Panc1 (cell line): ENCODE data around the gene AGER. TPM values are rescaled to one million over a fixed set of nuclear protein-coding genes. Genes with fewer than 3 reads are reported as not detected.

Experiments
- ATAC-seq: fragments of 200-7000 bp; cut with Tn5 transposase; 2 replicates; pipeline ENCODE4 v1.9.1; 2020; ENCODE audit warnings: mild to moderate bottlenecking, moderate library complexity
- BruUV-seq: library from RNA; stranded (reverse); fragments of 400-500 nt; replicated peaks from 2 replicates; lab custom pipeline; 2021; lab: Mats Ljungman, UMichigan
- CTCF ChIA-PET: fragments of 300-600 bp; sonication (Branson Sonifier 250); formaldehyde crosslinking; loops from one replicate; lab custom pipeline; 2022; ENCODE audit warnings: antibody characterized with exemption; lab: Charles Lee
- POLR2A ChIA-PET: fragments of 300-600 bp; sonication (Branson Sonifier 250); formaldehyde crosslinking; loops from one replicate; lab custom pipeline; 2022; ENCODE audit warnings: antibody characterized with exemption; lab: Charles Lee
- DNase-seq: peaks from one replicate; pipeline ENCODE4 v3.0.0-alpha.2; 2010; ENCODE audit warnings: low read depth, low spot score
- H3K27ac ChIP-seq: 2 replicates; pipeline ENCODE4 v1.5.1; 2011; ENCODE audit warnings: mild to moderate bottlenecking, low read length, inconsistent platforms
- H3K27me3 ChIP-seq: fragments of 200-500 bp; sonication (Bioruptor generic); 2 replicates; pipeline ENCODE4 v1.6.0; 2014; ENCODE audit warnings: low read length, inconsistent platforms; ENCODE audit not compliant: control insufficient read depth, insufficient read depth
- H3K36me3 ChIP-seq: fragments of 200-500 bp; sonication (Bioruptor generic); 2 replicates; pipeline ENCODE4 v1.5.1; 2014; ENCODE audit warnings: inconsistent platforms, mild to moderate bottlenecking, low read length, moderate library complexity; ENCODE audit not compliant: control insufficient read depth, insufficient read depth
- H3K4me1 ChIP-seq: 2 replicates; pipeline ENCODE4 v1.5.1; 2011; ENCODE audit warnings: inconsistent platforms, mild to moderate bottlenecking, low read length, moderate library complexity; ENCODE audit not compliant: control insufficient read depth, insufficient read depth
- H3K4me3 ChIP-seq, 2 experiments: 2 replicates each; pipeline ENCODE4 v1.5.1; 2011 to 2012; ENCODE audit warnings: low read depth in 2 of 2, low read length in 2 of 2, mild to moderate bottlenecking in 2 of 2, inconsistent platforms in 1 of 2, moderate library complexity in 1 of 2
- H3K9me3 ChIP-seq: fragments of 200-500 bp; sonication (Bioruptor generic); 2 replicates; pipeline ENCODE4 v1.5.1; 2014; ENCODE audit warnings: low read depth, mild to moderate bottlenecking, inconsistent platforms, low read length, moderate library complexity; ENCODE audit not compliant: control insufficient read depth, insufficient read depth
- POLR2AphosphoS5 ChIP-seq: IDR thresholded peaks from 2 replicates; pipeline ENCODE4 v1.6.1; 2012; ENCODE audit warnings: mild to moderate bottlenecking, low read depth, low read length, moderate library complexity
- REST ChIP-seq, 2 experiments: IDR thresholded peaks; 2 replicates each; pipeline ENCODE4 v1.6.1; 2011 to 2012; ENCODE audit warnings: low read depth in 2 of 2, control low read depth in 1 of 2, low read length in 1 of 2, mild to moderate bottlenecking in 1 of 2, moderate library complexity in 1 of 2; ENCODE audit not compliant: insufficient read depth in 1 of 2
- SIN3A ChIP-seq: IDR thresholded peaks from 2 replicates; pipeline ENCODE4 v1.6.1; 2012; ENCODE audit warnings: low read depth, mild to moderate bottlenecking, low read length, moderate library complexity, borderline replicate concordance; ENCODE audit not compliant: insufficient read depth
- TCF7L2 ChIP-seq: IDR thresholded peaks from 2 replicates; pipeline ENCODE4 v1.6.1; 2011; ENCODE audit warnings: mild to moderate bottlenecking, low read depth, low read length, inconsistent platforms
- in situ Hi-C: cut with HindIII; loops from 2 replicates; pipeline ENCODE4 v1.10.0; 2016; ENCODE audit warnings: low sequenced_read_pairs, low pct_unique_long_range_greater_than_20kb
- intact Hi-C: fragments of 100-400 bp; cut with micrococcal nuclease; formaldehyde crosslinking; loops from one replicate; pipeline ENCODE4 v1.10.0; 2022; ENCODE audit not compliant: unreplicated experiment
- total RNA-seq: library from RNA; stranded (reverse); gene quantifications from one replicate; pipeline ENCODE4 v1.2.1, GENCODE V29; 2021; ENCODE audit not compliant: unreplicated experiment
- TF ChIP-seq, protein P1 (sequence below): fragments of 450-650 bp; IDR thresholded peaks from 2 replicates; pipeline ENCODE4 v1.5.1; 2017; ENCODE audit warnings: mild to moderate bottlenecking

Gene AGER
- total RNA-seq, 1 experiment from 2014 or later: 3.7 TPM

GRCh38 chr6:32182555-32182981, 1.5 kb downstream of the AGER start:
- Histone ChIP-seq H3K27ac (no peak overlapping the region), H3K9me3 (no peaks in the 10 kb centered on the region), H3K36me3 (no peaks in the 10 kb centered on the region; the same call in 1 of the 2 replicates), H3K4me3 (no peak overlapping the region), H3K27me3 (no peaks in the 10 kb centered on the region), H3K4me1 (peaks cover 11% of the 10 kb centered on the region)
- intact Hi-C loops (no loop called here), in situ Hi-C loops (no loop called here)
- DNase-seq (no peak), ATAC-seq (no peak)
- POLR2A ChIA-PET: no interaction called here
- CTCF ChIA-PET: no interaction called here
- no TSS peak for BruUV-seq
- TF ChIP-seq SIN3A (no peak), TCF7L2 (no peak), POLR2AphosphoS5 (no peak), REST (IDR thresholded peaks at IDR 0.05; ENCODE audit: insufficient read depth in 1 of 2, low read depth in 2 of 2, low read length in 1 of 2) (no peak)
- TF ChIP-seq, protein P1, sequence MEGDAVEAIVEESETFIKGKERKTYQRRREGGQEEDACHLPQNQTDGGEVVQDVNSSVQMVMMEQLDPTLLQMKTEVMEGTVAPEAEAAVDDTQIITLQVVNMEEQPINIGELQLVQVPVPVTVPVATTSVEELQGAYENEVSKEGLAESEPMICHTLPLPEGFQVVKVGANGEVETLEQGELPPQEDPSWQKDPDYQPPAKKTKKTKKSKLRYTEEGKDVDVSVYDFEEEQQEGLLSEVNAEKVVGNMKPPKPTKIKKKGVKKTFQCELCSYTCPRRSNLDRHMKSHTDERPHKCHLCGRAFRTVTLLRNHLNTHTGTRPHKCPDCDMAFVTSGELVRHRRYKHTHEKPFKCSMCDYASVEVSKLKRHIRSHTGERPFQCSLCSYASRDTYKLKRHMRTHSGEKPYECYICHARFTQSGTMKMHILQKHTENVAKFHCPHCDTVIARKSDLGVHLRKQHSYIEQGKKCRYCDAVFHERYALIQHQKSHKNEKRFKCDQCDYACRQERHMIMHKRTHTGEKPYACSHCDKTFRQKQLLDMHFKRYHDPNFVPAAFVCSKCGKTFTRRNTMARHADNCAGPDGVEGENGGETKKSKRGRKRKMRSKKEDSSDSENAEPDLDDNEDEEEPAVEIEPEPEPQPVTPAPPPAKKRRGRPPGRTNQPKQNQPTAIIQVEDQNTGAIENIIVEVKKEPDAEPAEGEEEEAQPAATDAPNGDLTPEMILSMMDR: no peak

DNA sequence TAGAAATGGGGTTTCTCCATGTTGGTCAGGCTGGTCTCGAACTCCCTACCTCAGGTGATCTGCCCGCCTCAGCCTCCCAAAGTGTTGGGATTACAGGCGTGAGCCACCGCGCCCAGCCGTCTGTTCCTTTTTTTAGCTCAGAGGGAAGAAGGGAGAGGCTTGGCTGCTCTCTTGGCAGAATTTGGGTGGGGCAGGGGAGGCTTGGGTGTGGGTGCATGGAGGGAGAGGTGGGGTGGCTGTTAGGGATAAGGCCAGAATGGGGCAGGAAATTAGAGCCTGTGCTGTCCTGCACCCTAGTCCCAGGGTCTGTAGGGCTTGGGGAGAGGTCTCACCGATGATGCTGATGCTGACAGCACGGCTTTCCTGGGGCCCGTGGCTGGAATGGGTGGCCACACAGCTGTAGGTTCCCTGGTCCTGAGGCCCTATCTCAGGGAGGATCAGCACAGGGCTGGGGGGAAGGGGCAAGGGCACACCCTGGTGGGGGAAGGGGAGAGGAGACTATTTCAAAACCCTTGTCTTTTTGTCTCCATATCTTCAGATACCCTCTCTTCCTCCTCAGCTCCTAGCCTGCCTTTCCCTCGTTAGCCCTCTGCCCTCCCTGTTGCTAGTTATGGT, 2.0 kb downstream of the AGER start:
- Histone ChIP-seq H3K4me1 (peaks cover 15% of the 10 kb centered on the region), H3K27ac (no peak overlapping the region), H3K9me3 (no peaks in the 10 kb centered on the region), H3K4me3 (no peak overlapping the region), H3K27me3 (no peaks in the 10 kb centered on the region), H3K36me3 (no peaks in the 10 kb centered on the region; the same call in 1 of the 2 replicates)
- BruUV-seq: no TSS peak
- ChIA-PET CTCF (interaction anchor here (0.6 kb wide), 1 partner anchor 580 kb away, joined by 4 read pairs; no protein-coding TSS in a partner anchor), POLR2A (no interaction called here)
- intact Hi-C loops (no loop called here), in situ Hi-C loops (no loop called here)
- no peak for DNase-seq
- TF ChIP-seq POLR2AphosphoS5 (no peak), REST (IDR thresholded peaks at IDR 0.05; ENCODE audit: insufficient read depth in 1 of 2, low read depth in 2 of 2, low read length in 1 of 2) (no peak), TCF7L2 (no peak), SIN3A (no peak)
- TF ChIP-seq, protein P1: no peak
- ATAC-seq: no peak
